Endothelial cell of umbilical vein (primary cell): ENCODE measurements around the gene RERGL. TPM values are rescaled to one million over a fixed set of nuclear protein-coding genes. Genes with fewer than 3 reads are reported as not detected.

Experiments used
- BruUV-seq: library from RNA; stranded (reverse); fragments of 400-500 nt; replicated peaks from 2 replicates; lab custom pipeline; 2021; lab: Mats Ljungman, UMichigan
- CTCF ChIA-PET: fragments of 300-600, 350-600 bp; sonication (Branson Sonifier 250); formaldehyde crosslinking; loops from one replicate; lab custom pipeline; 2021; ENCODE audit warnings: antibody characterized with exemption, inconsistent platforms; lab: Charles Lee
- POLR2A ChIA-PET: fragments of 300-600, 350-600 bp; sonication (Branson Sonifier 250); formaldehyde crosslinking; loops from one replicate; lab custom pipeline; 2021; ENCODE audit warnings: antibody characterized with exemption, inconsistent platforms; lab: Charles Lee
- DNase-seq: peaks from one replicate; pipeline ENCODE4 v3.0.0-alpha.2; 2011; ENCODE audit warnings: low read depth, low spot score
- FAIRE-seq: peaks from 2 replicates; lab custom pipeline; 2011; peaks lifted over from hg19 to GRCh38; lab: Jason Lieb, UNC
- H2AFZ ChIP-seq: 2 replicates; pipeline ENCODE4 v1.6.0; 2012; ENCODE audit warnings: low read depth, low read length, control low read depth, inconsistent platforms
- H3K27ac ChIP-seq: 2 replicates; pipeline ENCODE4 v1.5.1; 2011; ENCODE audit warnings: low read depth, mild to moderate bottlenecking, control low read depth, low read length, moderate library complexity; ENCODE audit not compliant: insufficient read depth
- H3K27me3 ChIP-seq, 2 experiments: 2 replicates each; pipeline versions ENCODE4 v1.6.0 to v1.6.1; 2011; ENCODE audit warnings: low read length in 2 of 2, mixed read lengths in 1 of 2; ENCODE audit not compliant: control insufficient read depth in 2 of 2, insufficient read depth in 2 of 2
- H3K36me3 ChIP-seq, 2 experiments: 2 replicates in 1 of 2; 3 replicates in 1 of 2; pipeline ENCODE4 v1.5.1; 2011; ENCODE audit warnings: low read length in 2 of 2, mild to moderate bottlenecking in 1 of 2, moderate library complexity in 1 of 2; ENCODE audit not compliant: control insufficient read depth in 2 of 2, insufficient read depth in 2 of 2; ENCODE audit errors: extremely low read depth in 1 of 2
- H3K4me1 ChIP-seq: 3 replicates; pipeline ENCODE4 v1.5.1; 2011; ENCODE audit warnings: mild to moderate bottlenecking, low read length; ENCODE audit not compliant: control insufficient read depth, insufficient read depth; ENCODE audit errors: extremely low read depth
- H3K4me2 ChIP-seq: 2 replicates; pipeline ENCODE4 v1.6.1; 2011; ENCODE audit warnings: low read length, control low read depth, mixed read lengths; ENCODE audit not compliant: insufficient read depth
- H3K4me3 ChIP-seq, 3 experiments: fragments of 200-600 bp in 1 of 3; sonication (generic), shearing (Covaris generic) in 1 of 3; replicated peaks in 1 of 3; 2 replicates each; pipeline ENCODE4 v1.5.1; 2011 to 2016; ENCODE audit warnings: control low read depth in 3 of 3, low read length in 3 of 3, mild to moderate bottlenecking in 2 of 3, inconsistent platforms in 1 of 3, low read depth in 1 of 3, moderate library complexity in 1 of 3; ENCODE audit not compliant: insufficient read depth in 1 of 3
- H3K79me2 ChIP-seq: 2 replicates; pipeline ENCODE4 v1.6.0; 2012; ENCODE audit warnings: low read length, inconsistent platforms; ENCODE audit not compliant: control insufficient read depth, insufficient read depth
- H3K9ac ChIP-seq: replicated peaks from 2 replicates; pipeline ENCODE3; 2011; ENCODE audit warnings: low read length, control low read depth; ENCODE audit not compliant: insufficient read depth; ENCODE audit errors: extremely low read depth
- H3K9me1 ChIP-seq: replicated peaks from 3 replicates; pipeline ENCODE4 v1.6.0; 2011; ENCODE audit warnings: mild to moderate bottlenecking, low read length; ENCODE audit not compliant: control insufficient read depth, insufficient read depth; ENCODE audit errors: extremely low read depth
- H3K9me3 ChIP-seq: replicated peaks from 2 replicates; pipeline ENCODE4 v1.5.1; 2012; ENCODE audit warnings: low read length, inconsistent platforms; ENCODE audit not compliant: control insufficient read depth, insufficient read depth
- H4K20me1 ChIP-seq: replicated peaks from 2 replicates; pipeline ENCODE3; 2011; ENCODE audit warnings: mild to moderate bottlenecking, low read length; ENCODE audit not compliant: control insufficient read depth, insufficient read depth; ENCODE audit errors: extremely low read depth
- EZH2 ChIP-seq: IDR thresholded peaks from 2 replicates; pipeline ENCODE4 v1.6.1; 2012; ENCODE audit warnings: borderline replicate concordance, low read depth, mild to moderate bottlenecking, moderate library complexity, low read length, inconsistent platforms; ENCODE audit not compliant: severe bottlenecking
- FOS ChIP-seq: IDR thresholded peaks from 2 replicates; pipeline ENCODE4 v1.6.1; 2011; ENCODE audit warnings: mild to moderate bottlenecking, low read length, moderate library complexity, borderline replicate concordance; ENCODE audit not compliant: insufficient read depth
- GATA2 ChIP-seq: IDR thresholded peaks from 2 replicates; pipeline ENCODE4 v1.7.0; 2011; ENCODE audit warnings: low read depth, mild to moderate bottlenecking, moderate library complexity, mixed read lengths, low read length; ENCODE audit not compliant: insufficient read length, insufficient read depth
- JUN ChIP-seq: IDR thresholded peaks from 2 replicates; pipeline ENCODE4 v1.6.1; 2011; ENCODE audit warnings: borderline replicate concordance, low read depth; ENCODE audit not compliant: insufficient read length, insufficient read depth
- MYC ChIP-seq: IDR thresholded peaks from one replicate; pipeline ENCODE4 v1.6.1; 2011; ENCODE audit warnings: mild to moderate bottlenecking, low read depth, low read length
- POLR2A ChIP-seq: IDR thresholded peaks from 2 replicates; pipeline ENCODE4 v1.6.1; 2012; ENCODE audit warnings: low read depth, mild to moderate bottlenecking, control low read depth, low read length
- POLR2AphosphoS5 ChIP-seq: IDR thresholded peaks from 2 replicates; pipeline ENCODE4 v1.6.1; 2012; ENCODE audit warnings: low read depth, mild to moderate bottlenecking, control low read depth, low read length, moderate library complexity; ENCODE audit not compliant: insufficient read depth
- dilution Hi-C: fragments of 300-500 bp; cut with MboI; formaldehyde crosslinking; loops from one replicate; pipeline ENCODE4 v1.15.0; 2019; ENCODE audit warnings: low sequenced_read_pairs; ENCODE audit not compliant: extremely low pct_ligation_motif_present
- intact Hi-C: fragments of 100-400 bp; cut with micrococcal nuclease; formaldehyde crosslinking; loops from one replicate; pipeline ENCODE4 v1.10.0; 2022
- polyA plus RNA-seq, 4 experiments: library from polyadenylated mRNA; depleted of rRNA in 3 of 4; stranded (reverse) in 3 of 4; unstranded in 1 of 4; fragments of >200 nt; gene quantifications; 2 replicates each; pipeline versions ENCODE4 v1.2.1 to v1.2.3, GENCODE V29; 2011 to 2012; ENCODE audit warnings: missing spikeins in 1 of 4
- total RNA-seq: library from RNA; stranded (reverse); gene quantifications from 2 replicates; pipeline ENCODE4 v1.2.3, GENCODE V29; 2021
- TF ChIP-seq, protein P1 (sequence below): IDR thresholded peaks from 2 replicates; pipeline ENCODE4 v1.6.1; 2011; ENCODE audit not compliant: insufficient read depth, insufficient read length
- TF ChIP-seq, protein P2 (sequence below), 2 donors: IDR thresholded peaks; 1 replicate in 1 of 2; 2 replicates in 1 of 2; pipeline ENCODE4 v1.5.1; 2011; ENCODE audit warnings: low read length in 2 of 2, mild to moderate bottlenecking in 2 of 2, moderate library complexity in 2 of 2, control low read depth in 1 of 2, inconsistent platforms in 1 of 2, low read depth in 1 of 2; ENCODE audit not compliant: insufficient read depth in 1 of 2; ENCODE audit errors: extremely low read depth in 1 of 2

RERGL gene
- total and polyA plus RNA-seq, 2 donors (not counting 3 experiments of a cell fraction or from before 2014, with no cell fraction given) = not detected

DNA sequence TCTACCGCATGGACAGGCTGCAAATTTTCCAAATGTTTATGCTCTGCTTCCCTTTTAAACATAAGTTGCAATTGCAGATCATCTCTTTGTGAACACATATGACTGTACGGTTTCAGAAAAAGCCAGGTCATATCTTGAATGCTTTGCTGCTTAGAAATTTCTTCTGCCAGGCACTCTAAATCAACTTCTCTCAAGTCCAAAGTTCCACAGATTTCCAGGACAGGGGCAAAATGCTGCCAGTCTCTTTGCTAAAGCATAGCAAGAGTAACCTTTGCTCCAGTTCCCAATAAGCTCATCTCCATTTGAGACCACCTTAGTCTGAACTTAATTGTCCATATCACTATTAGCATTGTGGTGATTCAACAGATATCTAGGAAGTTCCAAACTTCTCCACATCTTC is 13.6 kb upstream of the RERGL start:
- no peaks in the 10 kb centered on the region for H3K9me1 ChIP-seq
- BruUV-seq = no TSS peak
- no peak overlapping the region for H3K4me2 ChIP-seq
- dilution Hi-C loops (no loop called here), intact Hi-C loops (no loop called here)
- POLR2A ChIA-PET = no interaction called here
- DNase-seq = no peak
- H3K9ac ChIP-seq = no peak overlapping the region
- no peak for TF ChIP-seq POLR2AphosphoS5
- no peak for TF ChIP-seq FOS
- TF ChIP-seq, protein P1, sequence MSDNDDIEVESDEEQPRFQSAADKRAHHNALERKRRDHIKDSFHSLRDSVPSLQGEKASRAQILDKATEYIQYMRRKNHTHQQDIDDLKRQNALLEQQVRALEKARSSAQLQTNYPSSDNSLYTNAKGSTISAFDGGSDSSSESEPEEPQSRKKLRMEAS = no peak
- no peak for TF ChIP-seq POLR2A
- no peaks in the 10 kb centered on the region for H3K27me3 ChIP-seq
- H3K4me3 ChIP-seq = no peak overlapping the region
- H2AFZ ChIP-seq = no peak overlapping the region
- H3K36me3 ChIP-seq = no peaks in the 10 kb centered on the region
- H4K20me1 ChIP-seq = no peaks in the 10 kb centered on the region
- no peaks in the 10 kb centered on the region for H3K4me1 ChIP-seq
- CTCF ChIA-PET = no interaction called here
- FAIRE-seq = no peak
- no peaks in the 10 kb centered on the region for H3K79me2 ChIP-seq
- H3K27ac ChIP-seq = no peak overlapping the region
- peaks cover 2% of the 10 kb centered on the region for H3K9me3 ChIP-seq

- H3K36me3 ChIP-seq = no peaks in the 10 kb centered on the region
- H3K9me1 ChIP-seq = no peaks in the 10 kb centered on the region
- no peak overlapping the region for H3K4me3 ChIP-seq
- H4K20me1 ChIP-seq = no peaks in the 10 kb centered on the region
- no peak for FAIRE-seq
- DNase-seq = no peak
- peaks cover 3% of the 10 kb centered on the region for H3K9me3 ChIP-seq
- no peaks in the 10 kb centered on the region for H3K79me2 ChIP-seq
- ChIA-PET CTCF (no interaction called here), POLR2A (no interaction called here)
- no peaks in the 10 kb centered on the region for H3K4me1 ChIP-seq
- no TSS peak for BruUV-seq
- no peak overlapping the region for H3K4me2 ChIP-seq
- TF ChIP-seq JUN = no peak
- TF ChIP-seq FOS = no peak
- TF ChIP-seq EZH2 = no peak
- no peak for TF ChIP-seq MYC
- TF ChIP-seq, protein P2, sequence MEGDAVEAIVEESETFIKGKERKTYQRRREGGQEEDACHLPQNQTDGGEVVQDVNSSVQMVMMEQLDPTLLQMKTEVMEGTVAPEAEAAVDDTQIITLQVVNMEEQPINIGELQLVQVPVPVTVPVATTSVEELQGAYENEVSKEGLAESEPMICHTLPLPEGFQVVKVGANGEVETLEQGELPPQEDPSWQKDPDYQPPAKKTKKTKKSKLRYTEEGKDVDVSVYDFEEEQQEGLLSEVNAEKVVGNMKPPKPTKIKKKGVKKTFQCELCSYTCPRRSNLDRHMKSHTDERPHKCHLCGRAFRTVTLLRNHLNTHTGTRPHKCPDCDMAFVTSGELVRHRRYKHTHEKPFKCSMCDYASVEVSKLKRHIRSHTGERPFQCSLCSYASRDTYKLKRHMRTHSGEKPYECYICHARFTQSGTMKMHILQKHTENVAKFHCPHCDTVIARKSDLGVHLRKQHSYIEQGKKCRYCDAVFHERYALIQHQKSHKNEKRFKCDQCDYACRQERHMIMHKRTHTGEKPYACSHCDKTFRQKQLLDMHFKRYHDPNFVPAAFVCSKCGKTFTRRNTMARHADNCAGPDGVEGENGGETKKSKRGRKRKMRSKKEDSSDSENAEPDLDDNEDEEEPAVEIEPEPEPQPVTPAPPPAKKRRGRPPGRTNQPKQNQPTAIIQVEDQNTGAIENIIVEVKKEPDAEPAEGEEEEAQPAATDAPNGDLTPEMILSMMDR (IDR thresholded peaks at IDR 0.05; ENCODE audit: extremely low read depth in 1 of 2, insufficient read depth in 1 of 2, low read depth in 1 of 2, low read length in 2 of 2) = no peak
- TF ChIP-seq, protein P1 = no peak
- TF ChIP-seq GATA2 = no peak
- dilution Hi-C loops (no loop called here), intact Hi-C loops (no loop called here)
- H3K27ac ChIP-seq = no peak overlapping the region
- no peak overlapping the region for H2AFZ ChIP-seq
- H3K27me3 ChIP-seq = no peaks in the 10 kb centered on the region
- H3K9ac ChIP-seq = no peak overlapping the region
These were observed 11.1 kb upstream of the RERGL start for GRCh38 chr12:18101043-18101442.
